ENCODE results near the gene VTI1A. TPM values are rescaled to one million over a fixed set of nuclear protein-coding genes. Genes with fewer than 3 reads are reported as not detected.

Gene VTI1A
- total and polyA plus RNA-seq, 2 of the 8 experiments (the other 6 are each of a cell fraction or from before 2014, with no cell fraction given), result 6.0 to 20.0 TPM

GRCh38 chr10:112753961-112754411, 307.0 kb downstream of the VTI1A start (continued):
- no peak for TF ChIP-seq RNF2 (IDR thresholded peaks at IDR 0.05; ENCODE audit: borderline replicate concordance, low read depth, low read length, missing control alignments, poor library complexity, severe bottlenecking)
